OCI-LY7 (cell line): ENCODE measurements around the gene TAF1C.

Experiments
- EZH2phosphoT487 ChIP-seq: fragments of 200-600 bp; sonication (generic); IDR thresholded peaks from 2 replicates; pipeline ENCODE4 v1.6.1; 2018; ENCODE audit warnings: low read depth, borderline replicate concordance, mild to moderate bottlenecking, mixed run types, antibody characterized with exemption, low read length, moderate library complexity, mixed read lengths
- TF ChIP-seq, protein P1 (sequence below): fragments of 200-600 bp; sonication (generic); conservative IDR thresholded peaks from 2 replicates; pipeline ENCODE4 v1.5.1; 2014; ENCODE audit warnings: mild to moderate bottlenecking, antibody characterized with exemption, low read length, moderate library complexity, mixed read lengths

DNA sequence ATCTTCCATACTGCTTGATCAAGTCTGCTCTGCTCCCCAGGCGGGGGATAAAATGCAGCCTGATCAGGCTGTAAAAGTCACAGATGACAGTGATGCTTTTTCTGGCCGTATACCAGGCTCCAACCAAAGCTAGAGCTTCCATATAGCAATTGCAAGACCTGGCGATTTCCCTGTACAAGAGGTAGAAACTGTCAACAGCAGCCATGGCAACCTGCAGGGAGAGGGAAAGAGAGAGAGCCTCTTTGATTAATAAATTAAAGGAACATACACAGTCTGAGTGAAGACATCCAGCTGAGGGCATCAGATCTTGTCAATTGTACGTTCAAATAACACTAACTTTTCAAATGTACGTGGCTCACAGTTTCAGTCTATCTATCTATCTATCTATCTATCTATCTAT is 55.7 kb downstream of the TAF1C start:
- TF ChIP-seq, protein P1, sequence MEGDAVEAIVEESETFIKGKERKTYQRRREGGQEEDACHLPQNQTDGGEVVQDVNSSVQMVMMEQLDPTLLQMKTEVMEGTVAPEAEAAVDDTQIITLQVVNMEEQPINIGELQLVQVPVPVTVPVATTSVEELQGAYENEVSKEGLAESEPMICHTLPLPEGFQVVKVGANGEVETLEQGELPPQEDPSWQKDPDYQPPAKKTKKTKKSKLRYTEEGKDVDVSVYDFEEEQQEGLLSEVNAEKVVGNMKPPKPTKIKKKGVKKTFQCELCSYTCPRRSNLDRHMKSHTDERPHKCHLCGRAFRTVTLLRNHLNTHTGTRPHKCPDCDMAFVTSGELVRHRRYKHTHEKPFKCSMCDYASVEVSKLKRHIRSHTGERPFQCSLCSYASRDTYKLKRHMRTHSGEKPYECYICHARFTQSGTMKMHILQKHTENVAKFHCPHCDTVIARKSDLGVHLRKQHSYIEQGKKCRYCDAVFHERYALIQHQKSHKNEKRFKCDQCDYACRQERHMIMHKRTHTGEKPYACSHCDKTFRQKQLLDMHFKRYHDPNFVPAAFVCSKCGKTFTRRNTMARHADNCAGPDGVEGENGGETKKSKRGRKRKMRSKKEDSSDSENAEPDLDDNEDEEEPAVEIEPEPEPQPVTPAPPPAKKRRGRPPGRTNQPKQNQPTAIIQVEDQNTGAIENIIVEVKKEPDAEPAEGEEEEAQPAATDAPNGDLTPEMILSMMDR, result no peak
- no peak for TF ChIP-seq EZH2phosphoT487
